ENCODE results near the gene SETD4.

SETD4 gene

GRCh38 chr21:36044056-36044455 lies 16.3 kb downstream of the SETD4 start:
- DNase-seq: no peak

DNA sequence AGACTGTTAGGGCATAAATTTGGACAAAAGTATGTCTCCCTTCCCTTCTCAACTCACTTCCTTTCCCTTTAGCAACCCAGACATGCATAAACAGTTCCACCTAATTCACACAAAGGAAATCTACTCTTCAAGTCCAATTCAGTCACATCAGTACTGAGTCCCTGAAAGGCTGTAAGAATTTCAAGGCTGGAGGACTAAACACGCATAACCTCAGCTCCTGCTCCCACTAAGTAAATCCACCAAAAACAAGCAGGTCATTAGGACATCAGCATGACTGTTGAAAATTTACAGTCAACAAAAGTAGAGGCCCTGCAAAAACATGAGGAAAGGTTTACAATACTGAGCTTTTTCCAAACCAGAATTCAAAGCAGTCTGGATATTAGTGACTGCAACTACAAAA lies 18.4 kb downstream of the SETD4 start:
- DNase-seq: no peak

DNA sequence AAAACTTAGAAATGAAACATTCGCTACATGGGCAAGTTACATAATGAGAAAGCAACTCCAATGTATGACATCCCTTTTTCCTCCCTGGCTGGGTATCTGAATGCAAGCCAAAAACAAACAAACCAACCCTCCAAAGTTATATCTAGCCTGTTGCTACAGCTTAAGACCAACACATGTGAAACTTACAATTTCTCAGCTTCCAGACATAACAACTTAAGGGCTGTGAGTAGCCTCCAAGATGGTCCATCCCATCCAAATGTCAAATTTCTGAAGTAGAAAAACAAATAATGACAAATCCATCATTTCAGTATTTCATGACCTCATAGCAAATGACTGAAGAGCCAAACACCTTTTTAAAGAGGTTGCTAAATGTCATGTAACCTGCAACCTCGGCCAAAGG lies 19.9 kb downstream of the SETD4 start:
- DNase-seq: no peak

GRCh38 chr21:36039861-36040260 lies 20.5 kb downstream of the SETD4 start:
- DNase-seq: no peak

DNA sequence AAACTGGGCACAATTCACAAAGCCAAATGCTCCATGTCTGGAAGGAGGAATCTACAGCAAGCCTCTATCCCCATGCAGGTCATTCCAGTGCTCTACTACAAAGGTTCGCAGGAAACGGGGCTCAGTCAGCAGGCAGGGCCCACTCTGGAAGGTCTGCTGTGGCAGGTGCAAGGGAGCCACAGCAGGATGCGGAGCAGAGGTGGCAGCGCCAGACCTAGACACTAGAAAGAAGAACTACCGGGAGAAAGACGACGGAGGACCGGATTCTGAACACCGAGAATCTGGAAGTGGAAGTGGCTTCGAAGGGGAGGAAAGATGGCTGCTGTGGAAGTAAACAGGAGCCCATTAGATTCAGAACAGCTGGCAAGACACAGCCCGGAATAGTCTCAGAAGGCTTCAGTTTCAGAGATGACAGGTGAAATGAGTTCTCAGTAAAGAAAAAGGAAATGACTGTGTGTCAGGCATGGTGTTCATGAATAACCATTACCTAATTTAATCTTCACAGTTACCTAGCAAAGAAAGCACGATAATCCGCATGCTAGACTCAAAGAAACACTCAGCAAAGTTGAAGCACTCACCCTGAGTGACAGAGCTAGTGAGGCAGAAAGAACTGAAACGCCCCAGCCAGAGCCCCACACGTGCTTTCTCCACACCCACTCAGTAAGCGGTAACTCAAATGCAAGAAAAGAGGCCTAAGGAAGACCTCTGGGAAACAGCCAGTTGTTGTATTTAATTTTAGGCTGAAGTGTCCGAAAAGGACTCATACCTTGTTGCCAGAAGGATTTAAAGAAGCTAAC lies 21.4 kb downstream of the SETD4 start:
- no peak for DNase-seq

GRCh38 chr21:36035381-36035791 lies 24.9 kb downstream of the SETD4 start:
- no peak for DNase-seq

DNA sequence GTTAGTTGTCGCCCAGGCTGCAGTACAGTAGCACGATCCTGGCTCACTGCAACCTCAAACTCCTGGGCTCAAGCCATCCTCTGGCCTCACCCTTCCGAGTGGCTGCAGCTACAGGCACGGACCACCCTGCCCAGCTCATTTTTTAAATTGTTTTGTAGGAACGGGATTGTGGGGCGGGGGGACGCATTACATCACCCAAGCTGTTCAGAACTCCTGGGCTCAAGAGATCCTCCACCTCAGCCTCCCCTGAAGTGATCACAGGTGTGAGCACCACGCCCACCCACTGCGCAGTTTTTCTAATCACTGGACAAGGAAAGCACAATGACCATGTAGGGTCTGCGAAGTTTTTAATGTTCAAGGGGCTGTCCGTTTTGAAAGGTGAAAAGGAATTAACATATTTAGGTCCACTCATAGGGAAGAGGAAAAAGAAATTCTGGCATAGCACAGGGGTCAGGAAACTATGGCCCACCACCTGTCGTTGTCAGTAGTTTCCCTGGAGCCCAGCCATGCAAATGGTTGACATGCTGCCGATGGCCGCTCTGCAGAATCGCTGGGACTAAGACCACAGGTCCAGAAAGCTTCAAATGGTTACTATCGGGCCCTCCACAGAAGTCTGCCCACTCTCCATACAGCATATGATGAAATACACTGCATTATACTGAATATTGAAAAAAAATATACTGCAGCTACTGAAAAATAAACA lies 26.0 kb downstream of the SETD4 start:
- no peak for DNase-seq

GRCh38 chr21:36032647-36033406 lies 27.5 kb downstream of the SETD4 start:
- DNase-seq: no peak

DNA sequence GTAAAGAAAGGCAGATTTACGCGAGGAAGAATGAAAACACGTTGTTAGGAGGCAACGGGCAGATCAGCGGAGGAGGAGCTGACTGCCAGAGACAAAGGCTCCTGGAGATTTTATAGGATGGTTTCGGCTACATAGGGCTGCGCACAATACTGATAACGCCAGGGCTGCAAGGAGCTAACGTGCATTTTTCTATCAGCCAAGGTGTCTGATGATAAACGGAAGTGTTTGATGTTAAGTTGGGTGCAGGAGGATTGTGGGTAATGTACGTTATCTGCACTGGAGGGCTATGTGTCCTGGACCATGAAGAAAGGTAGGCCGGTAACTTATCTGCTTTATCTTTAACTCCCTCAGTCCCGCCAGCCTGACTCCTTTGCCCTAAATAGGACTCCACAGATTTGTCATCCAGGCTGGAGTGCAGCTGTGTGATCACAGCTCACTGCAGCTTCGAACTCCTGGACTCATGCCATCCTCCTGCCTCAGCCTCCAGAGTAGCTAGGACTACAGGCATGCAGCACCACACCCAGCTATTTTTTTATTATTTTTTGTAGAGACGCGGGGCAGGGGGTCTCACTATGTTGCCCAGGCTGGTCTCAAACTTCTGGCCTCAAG lies 29.6 kb downstream of the SETD4 start:
- DNase-seq: no peak

DNA sequence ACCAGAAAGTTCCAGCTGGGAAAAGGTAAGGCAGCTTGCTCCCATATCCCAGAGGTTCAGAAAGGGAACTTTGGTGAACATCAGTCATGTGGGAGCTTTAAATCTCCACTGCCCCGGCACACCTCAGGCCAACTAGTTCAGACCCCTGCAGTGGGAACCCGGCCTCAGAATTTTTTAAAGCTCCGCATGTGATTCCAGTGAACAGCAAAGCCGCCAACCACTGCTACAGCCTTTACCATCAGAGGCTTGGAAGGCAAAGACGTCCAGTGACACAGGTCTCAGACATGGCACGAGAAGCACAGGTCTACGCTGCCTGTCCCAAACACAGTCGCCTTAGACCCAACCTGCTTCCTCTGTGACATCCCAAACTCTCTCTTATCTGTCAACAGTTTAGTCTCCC lies 31.0 kb downstream of the SETD4 start:
- DNase-seq: no peak

GRCh38 chr21:36028127-36029069 lies 31.9 kb downstream of the SETD4 start:
- peak; percentile 65 to 71 for DNase-seq

DNA sequence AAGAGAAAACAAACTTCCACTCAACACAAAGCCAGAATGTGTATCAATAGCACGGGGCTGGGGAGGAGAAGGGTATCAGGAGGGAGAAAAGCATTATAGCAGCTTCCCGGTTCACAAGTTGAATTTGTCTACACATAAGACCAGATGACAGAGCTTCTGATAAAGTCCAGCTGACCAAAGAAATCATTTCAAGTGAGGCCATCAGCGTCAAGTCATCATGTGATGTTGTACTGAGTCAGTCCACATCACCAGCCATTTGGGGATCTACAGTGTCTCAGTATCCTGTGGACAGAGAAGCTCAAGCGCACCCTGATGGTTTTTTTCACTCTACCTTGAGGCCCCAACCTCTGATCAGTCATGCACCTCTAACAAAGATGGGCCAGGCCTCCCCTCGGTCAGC lies 33.0 kb downstream of the SETD4 start:
- DNase-seq: no peak

DNA sequence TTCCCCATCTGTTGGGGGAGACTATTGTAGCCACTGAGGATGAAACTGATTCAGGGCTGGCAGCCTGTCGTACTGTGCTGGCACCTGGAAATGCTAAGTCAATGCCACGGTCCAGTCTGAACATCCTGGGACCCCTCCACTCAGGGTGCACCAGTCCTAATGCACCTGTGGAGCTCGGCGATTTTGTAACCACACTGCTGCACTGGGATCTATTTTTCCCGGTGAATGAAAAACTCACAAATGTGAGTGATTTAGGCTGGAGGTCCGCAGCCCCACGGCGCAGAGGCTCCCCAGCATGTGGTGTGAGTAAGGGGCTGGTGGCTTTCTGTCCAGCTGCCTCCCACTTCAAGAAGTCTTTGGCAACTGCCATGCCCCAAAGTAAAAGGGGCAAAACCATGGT lies 35.5 kb downstream of the SETD4 start:
- no peak for DNase-seq

- no peak for DNase-seq
Measured at GRCh38 chr21:36023092-36023480, 37.2 kb downstream of the SETD4 start.

DNA sequence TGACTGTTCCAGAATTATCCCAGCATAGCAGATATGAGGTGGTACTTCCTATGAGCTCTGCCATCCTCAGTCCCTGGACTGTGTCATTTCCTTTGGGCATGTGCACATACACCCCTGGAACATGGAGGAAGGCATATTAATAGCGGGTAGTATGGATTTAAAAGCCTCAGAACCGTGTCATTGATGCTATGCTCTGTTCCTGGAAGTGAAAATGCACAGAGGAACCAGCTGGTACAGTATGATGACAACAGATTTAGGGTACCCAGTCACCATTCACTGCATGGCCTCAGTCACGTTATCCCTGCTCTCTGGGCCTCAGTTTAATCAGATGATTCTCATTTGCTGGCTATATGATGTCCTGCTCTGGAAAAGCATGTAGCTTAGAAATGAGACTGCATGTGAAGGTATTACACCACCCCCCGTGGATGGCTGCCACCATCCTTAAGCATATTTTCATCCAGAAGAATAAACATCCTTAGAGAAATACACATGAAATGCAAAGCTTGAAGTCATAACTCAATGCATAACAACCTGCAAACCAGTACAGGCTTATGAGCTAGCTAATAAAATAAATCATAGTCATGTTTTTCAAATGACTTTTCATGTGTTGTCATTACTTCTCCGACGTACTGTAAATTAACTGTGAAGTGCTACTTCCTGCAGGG lies 37.8 kb downstream of the SETD4 start:
- DNase-seq: no peak

GRCh38 chr21:36021251-36021837 lies 39.0 kb downstream of the SETD4 start:
- no peak for DNase-seq

GRCh38 chr21:36015045-36015444 lies 45.3 kb downstream of the SETD4 start:
- no peak for DNase-seq

GRCh38 chr21:36010801-36011200 lies 49.5 kb downstream of the SETD4 start:
- no peak for DNase-seq

DNA sequence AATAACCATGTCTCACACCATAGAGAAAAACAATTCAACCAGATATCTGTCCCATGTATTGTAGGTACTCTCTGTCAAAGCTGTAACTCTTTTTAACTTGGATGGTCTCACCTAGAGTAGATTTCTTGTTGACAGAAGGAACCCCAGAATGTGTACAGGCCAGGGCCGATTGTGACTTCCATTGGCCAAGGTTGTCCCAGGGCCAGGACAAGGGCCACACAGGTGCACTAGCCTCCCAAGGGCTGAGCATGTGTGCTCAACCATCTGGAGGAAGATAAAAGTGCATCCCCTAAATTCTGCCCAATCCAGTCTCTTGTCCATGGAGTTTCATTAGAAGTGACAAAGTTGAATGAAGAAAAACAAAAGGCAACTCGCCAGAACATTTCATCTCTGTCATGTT lies 51.8 kb downstream of the SETD4 start:
- no peak for DNase-seq

DNA sequence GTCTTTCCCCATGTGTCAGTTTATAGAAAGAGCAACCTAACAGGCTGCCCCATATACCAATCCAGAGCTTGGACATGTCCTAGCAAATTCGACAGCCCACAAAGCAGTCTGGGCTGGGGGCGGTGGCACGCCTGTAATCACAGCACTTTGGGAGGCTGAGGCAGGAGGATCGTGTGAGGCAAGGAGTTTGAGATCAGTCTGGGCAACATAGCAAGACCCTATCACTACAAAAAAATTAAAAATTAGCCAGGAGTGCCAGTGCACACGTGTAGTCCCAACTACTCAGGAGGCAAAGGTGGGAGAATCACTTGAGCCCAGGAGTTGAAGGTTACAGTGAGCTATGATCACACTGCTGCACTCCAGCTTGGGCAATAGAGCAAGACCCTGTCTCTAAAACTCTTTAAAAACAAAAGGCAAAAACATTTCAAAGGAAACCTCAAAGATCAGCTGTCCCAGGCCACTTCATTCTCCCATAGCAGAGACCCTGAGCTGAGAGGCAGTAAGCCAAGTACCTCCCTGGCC lies 54.4 kb downstream of the SETD4 start:
- DNase-seq: no peak

GRCh38 chr21:36005018-36005417 lies 55.3 kb downstream of the SETD4 start:
- no peak for DNase-seq

Measured in CD4-positive, alpha-beta T cell treated with Interleukin-1 beta for 1 hour (primary cell).